GDM1 (cell line): ENCODE results near the gene PRADC1.

ENCODE experiments used
- DNase-seq: peaks from one replicate; lab custom pipeline; 2025; lab: John Stamatoyannopoulos, UW

The PRADC1 gene

GRCh38 chr2:73235315-73236028 is 2.4 kb upstream of the PRADC1 start:
- DNase-seq, result no peak

GRCh38 chr2:73233932-73234832 is 1.1 kb upstream of the PRADC1 start, which contains the start of gene CCT7:
Gene CCT7 (plus strand): TSS chr2:73234308. CDS start chr2:73234379, 71 bp downstream.
- DNase-seq, result peak; percentile 84

- DNase-seq, result no peak
Measured at GRCh38 chr2:73232403-73233153, 461 bp downstream of the PRADC1 start.

- DNase-seq, result no peak
Measured at GRCh38 chr2:73228631-73229030, 4.4 kb downstream of the PRADC1 start.

GRCh38 chr2:73227086-73227485 is 6.0 kb downstream of the PRADC1 start:
- DNase-seq, result no peak

- DNase-seq, result peak; percentile 29
Measured at GRCh38 chr2:73225513-73226360, 7.3 kb downstream of the PRADC1 start.

GRCh38 chr2:73223821-73224220 is 9.2 kb downstream of the PRADC1 start:
- DNase-seq, result no peak

GRCh38 chr2:73218298-73218697 is 14.7 kb downstream of the PRADC1 start:
- no peak for DNase-seq

- no peak for DNase-seq
Measured at GRCh38 chr2:73217826-73218225, 15.2 kb downstream of the PRADC1 start.

GRCh38 chr2:73217160-73217559 is 15.9 kb downstream of the PRADC1 start:
- DNase-seq, result no peak

GRCh38 chr2:73215254-73215653 is 17.8 kb downstream of the PRADC1 start:
- DNase-seq, result no peak

GRCh38 chr2:73214120-73215035 is 18.7 kb downstream of the PRADC1 start, which contains the start of gene SMYD5:
Gene SMYD5 (plus strand): TSS chr2:73214245. CDS start chr2:73214267, 22 bp downstream.
- peak; percentile 86 for DNase-seq

- peak; percentile 72 for DNase-seq
Measured at GRCh38 chr2:73212448-73213176, 20.4 kb downstream of the PRADC1 start.

GRCh38 chr2:73212098-73212447 is 21.0 kb downstream of the PRADC1 start:
- no peak for DNase-seq

- no peak for DNase-seq
Measured at GRCh38 chr2:73210696-73211095, 22.3 kb downstream of the PRADC1 start.

GRCh38 chr2:73210019-73210418 is 23.0 kb downstream of the PRADC1 start:
- no peak for DNase-seq

- no peak for DNase-seq
Measured at GRCh38 chr2:73208258-73208657, 24.8 kb downstream of the PRADC1 start.

- no peak for DNase-seq
Measured at GRCh38 chr2:73205611-73206010, 27.4 kb downstream of the PRADC1 start.

GRCh38 chr2:73203055-73203681 is 29.9 kb downstream of the PRADC1 start:
- DNase-seq, result no peak
